GM18867 (cell line): Measurements from ENCODE around the gene FAM216B.

Experiments used
- ATAC-seq: cut with Tn5 transposase; IDR thresholded peaks from one replicate; pipeline ENCODE4 v1.9.1; 2021; ENCODE audit warnings: mild to moderate bottlenecking, moderate library complexity; ENCODE audit not compliant: unreplicated experiment

FAM216B gene

DNA sequence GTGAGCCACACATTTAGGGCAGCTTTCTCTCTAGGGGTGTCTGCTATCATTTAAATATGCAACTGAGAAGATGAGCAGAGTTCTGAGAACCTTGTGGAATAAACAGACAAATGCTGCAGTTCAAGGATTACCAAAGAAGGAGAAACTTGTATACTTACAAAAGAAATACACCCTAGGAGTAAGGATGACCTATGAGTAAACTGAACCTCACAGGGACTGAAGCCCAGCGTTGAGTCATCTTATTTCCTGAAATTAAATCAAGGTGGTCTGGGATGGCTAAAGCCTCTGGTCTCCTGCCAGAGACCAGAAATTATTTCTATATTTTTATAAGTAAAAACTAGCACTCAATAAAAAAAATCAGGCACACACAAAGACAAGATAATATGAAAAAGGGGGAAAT is 40.1 kb downstream of the FAM216B start:
- ATAC-seq: no peak

- ATAC-seq: no peak
These were observed 51.1 kb downstream of the FAM216B start for GRCh38 chr13:42832341-42833096.

- ATAC-seq: no peak
These were observed 53.6 kb downstream of the FAM216B start for GRCh38 chr13:42834946-42835345.

GRCh38 chr13:42836930-42837690 is 55.7 kb downstream of the FAM216B start:
- no peak for ATAC-seq
